Measurements from ENCODE around the gene ZDHHC3. TPM values are rescaled to one million over a fixed set of nuclear protein-coding genes. Genes with fewer than 3 reads are reported as not detected.
"Not testable (repeated sequence)": the region's sequence is repeated elsewhere in the genome, so short reads cannot be mapped to it uniquely, and the experiment has no call there.

Gene ZDHHC3
- polyA plus RNA-seq, 12 donors = 38.6 to 62.5 (median 50.4) TPM; not detected in 1

GRCh38 chr3:45001738-45002137, 25.8 kb upstream of the ZDHHC3 start:
- no peak for DNase-seq

GRCh38 chr3:45000823-45001222, 24.8 kb upstream of the ZDHHC3 start:
- DNase-seq = no peak

GRCh38 chr3:44999782-45000181, 23.8 kb upstream of the ZDHHC3 start:
- no peak for DNase-seq

GRCh38 chr3:44996556-44996969, 20.6 kb upstream of the ZDHHC3 start:
- DNase-seq = no peak

GRCh38 chr3:44995142-44995770, 19.3 kb upstream of the ZDHHC3 start:
- DNase-seq = peak; percentile 74

- DNase-seq = no peak
Observed at GRCh38 chr3:44993471-44994205, 17.7 kb upstream of the ZDHHC3 start.

- DNase-seq = no peak
Observed at GRCh38 chr3:44992555-44993470, 16.8 kb upstream of the ZDHHC3 start.

- DNase-seq = no peak
Observed at GRCh38 chr3:44991326-44991725, 15.4 kb upstream of the ZDHHC3 start.

- DNase-seq = no peak
Observed at GRCh38 chr3:44989636-44990373, 13.8 kb upstream of the ZDHHC3 start.

- no peak for DNase-seq
Observed at GRCh38 chr3:44989141-44989540, 13.2 kb upstream of the ZDHHC3 start.

- no peak for DNase-seq
Observed at GRCh38 chr3:44988073-44988472, 12.1 kb upstream of the ZDHHC3 start.

GRCh38 chr3:44987332-44987731, 11.4 kb upstream of the ZDHHC3 start:
- DNase-seq = no peak

- DNase-seq = not testable (repeated sequence)
Observed at GRCh38 chr3:44986330-44986729, 10.4 kb upstream of the ZDHHC3 start.

- no peak for DNase-seq
Observed at GRCh38 chr3:44984335-44984734, 8.4 kb upstream of the ZDHHC3 start.

GRCh38 chr3:44983484-44983941, 7.5 kb upstream of the ZDHHC3 start:
- no peak for DNase-seq

- no peak for DNase-seq
Observed at GRCh38 chr3:44982817-44983216, 6.8 kb upstream of the ZDHHC3 start.

GRCh38 chr3:44981751-44982150, 5.8 kb upstream of the ZDHHC3 start:
- DNase-seq = no peak

GRCh38 chr3:44981220-44981619, 5.2 kb upstream of the ZDHHC3 start:
- no peak for DNase-seq

- DNase-seq = no peak
Observed at GRCh38 chr3:44974416-44974815, 1.6 kb downstream of the ZDHHC3 start.

GRCh38 chr3:44970926-44971490, 5.0 kb downstream of the ZDHHC3 start:
- DNase-seq = no peak

GRCh38 chr3:44969828-44970179, 6.2 kb downstream of the ZDHHC3 start:
- no peak for DNase-seq
